GM10266 (cell line): ENCODE results near the gene FASTKD2.
A peak's percentile ranks its signal among the peaks of the same experiment; 100 is the strongest.

Experiments used
- DNase-seq: peaks from one replicate; pipeline ENCODE4 v3.0.0; 2012; ENCODE audit errors: extremely low spot score
- CTCF ChIP-seq: IDR thresholded peaks from 2 replicates; pipeline ENCODE4 v1.5.1; 2012; ENCODE audit warnings: mild to moderate bottlenecking, low read depth; ENCODE audit not compliant: control insufficient read depth, insufficient read depth; ENCODE audit errors: missing control alignments

FASTKD2 gene

GRCh38 chr2:206766057-206766930, 888 bp downstream of the FASTKD2 start:
- TF ChIP-seq CTCF = no peak
- no peak for DNase-seq

GRCh38 chr2:206774871-206775270, 9.5 kb downstream of the FASTKD2 start:
- TF ChIP-seq CTCF = no peak
- DNase-seq = no peak

DNA sequence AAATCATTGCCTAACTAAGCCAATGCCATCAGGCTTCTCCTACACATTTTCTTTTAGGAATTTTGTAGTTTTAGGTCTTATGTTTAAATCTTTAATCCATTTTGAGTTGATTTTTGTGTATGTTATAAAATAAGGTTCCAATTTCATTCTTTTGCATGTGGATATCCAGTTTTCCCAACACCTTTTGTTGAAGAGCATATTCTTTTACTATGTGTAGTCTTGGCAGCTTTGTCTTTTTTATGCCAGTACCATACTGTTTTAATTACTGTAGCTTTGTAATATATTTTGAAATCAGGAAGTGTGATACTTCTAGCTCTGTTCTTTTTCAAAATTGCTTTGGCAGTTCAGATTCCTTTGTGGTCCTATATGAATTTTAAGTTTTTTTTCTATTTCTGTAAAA, 11.0 kb downstream of the FASTKD2 start:
- no peak for DNase-seq
- no peak for TF ChIP-seq CTCF

DNA sequence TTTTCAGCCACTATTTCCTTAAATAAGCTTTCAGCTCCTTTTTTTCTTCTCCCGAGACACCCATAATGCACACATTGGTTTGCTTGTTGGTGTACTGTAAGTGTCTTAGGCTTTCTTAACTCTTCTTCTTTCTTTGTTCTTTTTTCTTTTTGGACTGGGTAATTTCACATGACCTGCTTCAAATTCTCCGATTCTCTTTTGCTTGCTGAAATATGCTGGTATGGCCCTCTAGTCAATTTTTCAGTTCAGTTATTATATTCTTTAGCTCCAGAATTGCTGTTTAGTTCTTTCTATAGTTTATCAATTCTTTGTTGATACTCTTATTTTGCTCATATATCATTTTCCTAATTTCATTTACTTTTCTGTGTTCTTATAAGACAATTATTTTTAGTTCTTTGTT, 15.3 kb downstream of the FASTKD2 start:
- DNase-seq = no peak
- no peak for TF ChIP-seq CTCF

DNA sequence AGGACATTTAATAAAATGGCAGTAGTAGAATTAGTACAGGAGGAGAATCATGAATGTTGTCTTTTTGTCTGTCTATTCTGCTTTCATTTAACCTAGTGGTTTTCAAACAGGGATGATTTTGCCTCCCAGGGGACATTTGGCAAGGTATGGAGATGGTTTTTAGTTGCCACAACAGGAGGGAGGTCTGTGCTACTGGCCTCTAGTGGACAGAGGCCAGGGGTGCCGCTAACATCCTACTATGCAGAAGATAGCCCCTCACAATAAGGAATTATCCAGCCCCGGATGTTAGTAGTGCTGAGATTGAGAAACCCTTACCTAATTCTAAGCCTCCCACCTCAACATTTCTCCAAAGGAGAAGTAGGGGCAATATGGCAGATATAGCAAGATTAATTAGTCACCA, 18.3 kb downstream of the FASTKD2 start:
- peak; percentile 31 for TF ChIP-seq CTCF
- DNase-seq = no peak

- no peak for TF ChIP-seq CTCF
- DNase-seq = no peak
These were observed 19.4 kb downstream of the FASTKD2 start for GRCh38 chr2:206784559-206785353.
